ENCODE measurements around the gene GOLGA3. TPM values are rescaled to one million over a fixed set of nuclear protein-coding genes. Genes with fewer than 3 reads are reported as not detected.
A peak's percentile ranks its signal among the peaks of the same experiment; 100 is the strongest.

The GOLGA3 gene
- total RNA-seq, 1 experiment from 2014 or later = 44.4 TPM

DNA sequence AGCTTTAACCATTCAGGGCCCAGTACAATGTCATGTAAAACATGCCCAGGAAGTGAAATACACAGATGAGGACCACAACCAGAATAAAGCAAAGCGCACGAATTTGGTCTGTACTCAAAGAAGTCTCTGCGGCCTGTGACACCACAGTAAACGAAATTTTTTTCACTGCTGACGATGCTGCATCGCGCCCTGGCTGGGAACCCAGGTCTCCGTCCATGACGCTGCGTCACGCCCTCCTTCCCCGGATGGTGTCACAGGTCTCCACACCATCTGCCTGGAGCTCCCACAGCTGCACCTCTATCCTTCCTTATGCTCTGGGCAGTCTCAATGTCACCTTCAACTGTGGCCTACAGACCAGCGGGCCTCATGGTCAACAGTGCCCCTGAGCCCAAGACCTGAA lies 84.8 kb downstream of the GOLGA3 start:
- in situ Hi-C loops (cut with HindIII; ENCODE audit: low pct_unique_long_range_greater_than_20kb, low sequenced_read_pairs) = no loop called here
- DNase-seq (ENCODE audit: low read depth, low spot score) = no peak

DNA sequence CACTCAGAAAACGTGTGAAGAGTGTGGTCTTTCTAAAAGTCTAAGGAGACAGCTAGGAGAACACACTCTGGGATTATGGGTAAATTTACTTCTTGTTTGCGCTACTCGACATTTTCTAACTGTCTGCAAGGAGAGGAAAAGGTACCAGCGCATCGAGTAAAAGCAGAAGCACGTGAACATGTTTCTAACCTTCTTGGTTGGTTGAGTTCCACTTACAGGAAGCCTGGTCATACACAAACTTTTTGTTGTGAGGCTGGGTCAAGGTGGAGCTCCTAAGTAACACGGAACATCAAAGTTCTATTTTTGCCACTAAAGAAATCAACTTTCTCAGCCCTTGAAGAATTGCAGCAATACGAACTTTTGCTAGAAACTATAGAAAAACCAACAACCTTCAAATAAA lies 87.0 kb downstream of the GOLGA3 start:
- in situ Hi-C loops (cut with HindIII; ENCODE audit: low pct_unique_long_range_greater_than_20kb, low sequenced_read_pairs) = no loop called here
- DNase-seq (ENCODE audit: low read depth, low spot score) = no peak

DNA sequence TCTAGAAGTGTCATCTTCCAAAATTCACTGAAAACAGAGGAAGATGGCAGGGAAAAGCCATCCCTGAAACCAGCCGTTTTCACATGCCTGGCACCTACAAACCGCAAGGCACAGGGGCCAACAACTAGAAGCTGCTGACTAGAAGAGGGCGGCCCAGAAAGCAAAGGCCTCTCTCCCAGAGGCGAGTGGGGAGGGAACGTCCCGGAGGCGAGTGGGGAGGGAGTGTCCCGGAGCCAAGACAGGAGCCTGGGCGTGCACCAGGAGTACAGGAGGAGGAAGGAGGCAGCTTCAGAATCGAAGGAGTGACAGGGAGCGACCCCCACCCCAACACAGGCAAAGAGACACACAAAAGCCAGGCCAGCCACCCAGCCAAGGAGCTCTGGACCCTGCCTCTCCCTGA lies 88.0 kb downstream of the GOLGA3 start:
- in situ Hi-C loops (cut with HindIII; ENCODE audit: low pct_unique_long_range_greater_than_20kb, low sequenced_read_pairs) = no loop called here
- no peak for DNase-seq (ENCODE audit: low read depth, low spot score)

DNA sequence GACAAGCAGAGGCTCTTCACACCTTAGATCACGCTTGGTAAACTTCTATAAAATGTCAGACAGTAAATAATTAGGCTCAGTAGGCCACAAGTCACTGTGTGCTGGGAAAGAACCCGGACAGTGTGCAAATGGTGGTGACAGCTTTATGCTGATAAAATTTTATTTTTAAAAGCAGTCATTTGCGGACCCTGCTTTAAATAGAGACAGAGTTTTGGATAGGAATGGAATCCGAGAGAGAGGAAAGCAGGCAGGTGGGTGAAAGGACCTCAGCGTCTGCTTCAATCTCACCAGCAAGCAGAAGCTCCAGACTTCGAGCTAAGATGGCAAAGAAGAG lies 88.4 kb downstream of the GOLGA3 start:
- DNase-seq (ENCODE audit: low read depth, low spot score) = no peak
- in situ Hi-C loops (cut with HindIII; ENCODE audit: low pct_unique_long_range_greater_than_20kb, low sequenced_read_pairs) = no loop called here

DNA sequence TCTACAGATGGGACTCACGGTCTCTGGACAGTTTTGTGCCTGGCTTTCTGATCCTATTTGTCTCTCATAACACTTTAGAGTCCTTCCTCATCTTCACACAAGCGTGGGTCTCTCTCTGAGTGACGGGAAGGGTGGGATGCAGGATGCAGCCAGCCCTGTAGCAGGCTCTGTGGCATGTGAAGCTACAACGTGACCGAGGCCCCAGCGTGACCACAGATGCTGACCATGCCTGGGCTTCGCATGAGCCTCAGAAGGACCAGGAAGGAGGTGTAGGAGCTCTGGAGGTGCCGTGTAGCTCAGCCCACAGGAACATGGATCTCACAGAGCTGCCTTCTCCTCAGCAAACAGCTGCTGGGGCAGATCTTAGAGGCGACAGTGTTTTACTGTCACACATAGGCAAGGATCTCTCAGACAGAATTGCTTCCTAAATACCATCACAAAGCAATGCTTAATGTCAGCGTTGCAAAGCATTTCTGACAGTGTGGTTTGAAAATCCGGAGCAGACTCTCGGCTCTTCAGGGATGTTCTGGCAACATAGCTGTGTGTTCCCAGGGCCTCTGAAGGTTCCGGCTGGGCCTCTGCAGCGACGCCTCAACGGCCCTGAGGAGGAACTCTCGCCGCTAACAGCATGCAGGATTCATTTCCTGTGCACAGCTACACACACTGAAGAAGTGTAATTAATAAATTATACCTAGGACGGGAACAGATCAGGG lies 88.9 kb downstream of the GOLGA3 start:
- DNase-seq (ENCODE audit: low read depth, low spot score) = no peak
- in situ Hi-C loops (cut with HindIII; ENCODE audit: low pct_unique_long_range_greater_than_20kb, low sequenced_read_pairs) = no loop called here

DNA sequence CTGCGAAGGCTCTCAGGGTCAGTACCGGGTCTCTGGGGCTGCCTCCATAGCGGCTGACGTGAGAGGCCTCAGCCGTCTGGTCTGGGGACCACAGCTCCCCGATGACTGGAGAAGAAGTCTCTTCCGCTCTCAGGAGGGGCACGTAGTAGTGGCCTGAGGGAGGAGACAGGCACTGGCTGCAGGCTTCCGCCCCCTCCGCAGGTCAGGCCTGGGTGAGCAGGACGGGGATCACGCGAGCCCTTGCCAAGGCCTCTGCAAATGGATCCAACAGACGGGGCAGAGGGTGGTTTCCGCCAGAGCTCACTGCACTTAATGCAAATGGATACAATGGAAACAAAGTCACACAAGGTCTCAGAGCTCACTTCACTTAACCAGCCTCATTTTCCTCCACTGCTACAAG lies 91.8 kb downstream of the GOLGA3 start:
- no peak for DNase-seq (ENCODE audit: low read depth, low spot score)
- in situ Hi-C loops (cut with HindIII; ENCODE audit: low pct_unique_long_range_greater_than_20kb, low sequenced_read_pairs) = no loop called here

DNA sequence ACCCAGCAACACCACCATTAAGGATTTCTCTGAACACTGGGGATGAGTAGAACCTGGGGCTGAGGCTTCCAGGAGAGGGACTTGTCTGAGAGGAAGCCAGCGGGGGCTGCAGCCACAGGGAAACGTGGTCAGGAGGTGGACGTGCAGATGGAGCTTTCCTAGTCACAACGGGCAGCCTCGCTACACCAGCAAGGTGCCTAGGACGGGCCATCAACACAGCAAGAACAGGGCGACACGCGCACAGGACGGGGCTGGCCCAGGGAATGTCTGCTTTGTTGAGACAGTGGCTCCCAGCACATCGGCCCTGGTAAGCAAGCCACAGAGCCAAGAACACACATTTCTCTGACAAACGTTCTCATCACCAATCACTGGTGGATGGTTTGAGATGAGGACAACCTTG lies 92.3 kb downstream of the GOLGA3 start:
- no peak for DNase-seq (ENCODE audit: low read depth, low spot score)
- in situ Hi-C loops (cut with HindIII; ENCODE audit: low pct_unique_long_range_greater_than_20kb, low sequenced_read_pairs) = no loop called here

DNA sequence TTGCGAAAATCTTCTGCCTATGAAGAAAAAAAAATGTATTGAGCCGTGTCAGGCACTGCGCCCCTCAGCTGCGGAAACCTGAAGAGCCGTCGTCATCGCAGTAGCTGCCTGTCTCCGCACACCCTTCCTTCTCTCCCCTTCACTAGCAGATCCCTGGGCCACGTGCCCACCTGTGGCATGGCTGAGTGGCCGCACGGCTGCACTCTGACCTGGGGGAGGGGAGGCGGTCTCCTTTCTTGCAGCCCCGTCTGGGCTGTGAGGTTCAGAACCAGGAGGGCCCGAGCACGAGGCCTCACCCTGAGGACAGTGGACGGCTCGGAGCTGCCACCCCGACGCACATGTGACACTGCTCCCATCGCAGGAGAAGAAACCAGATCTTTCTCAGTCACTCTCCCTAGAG lies 93.2 kb downstream of the GOLGA3 start:
- in situ Hi-C loops (cut with HindIII; ENCODE audit: low pct_unique_long_range_greater_than_20kb, low sequenced_read_pairs) = no loop called here

DNA sequence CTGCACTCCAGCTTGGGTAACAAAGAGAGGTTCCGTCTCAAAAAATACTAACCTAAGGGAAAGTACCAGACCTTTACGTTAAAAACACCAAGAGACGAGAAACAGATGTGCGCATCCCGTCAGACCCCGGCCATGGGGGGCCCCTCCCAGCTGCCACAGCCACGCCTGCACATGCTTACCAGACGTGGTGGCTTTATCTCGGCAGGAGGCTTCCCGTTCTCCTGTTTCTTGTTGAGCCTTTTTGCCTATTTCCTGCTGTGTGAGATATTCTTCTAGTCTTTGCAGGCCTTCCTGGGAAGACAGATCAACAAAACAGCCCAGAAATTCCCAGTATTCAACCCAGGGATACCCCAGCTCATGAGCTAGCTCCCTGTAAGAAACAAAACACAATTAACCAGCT lies 94.5 kb downstream of the GOLGA3 start:
- no peak for DNase-seq (ENCODE audit: low read depth, low spot score)
- in situ Hi-C loops (cut with HindIII; ENCODE audit: low pct_unique_long_range_greater_than_20kb, low sequenced_read_pairs) = no loop called here

More for the DNA sequence above, 93.2 kb downstream of the GOLGA3 start:
- DNase-seq (ENCODE audit: low read depth, low spot score) = no peak

DNA sequence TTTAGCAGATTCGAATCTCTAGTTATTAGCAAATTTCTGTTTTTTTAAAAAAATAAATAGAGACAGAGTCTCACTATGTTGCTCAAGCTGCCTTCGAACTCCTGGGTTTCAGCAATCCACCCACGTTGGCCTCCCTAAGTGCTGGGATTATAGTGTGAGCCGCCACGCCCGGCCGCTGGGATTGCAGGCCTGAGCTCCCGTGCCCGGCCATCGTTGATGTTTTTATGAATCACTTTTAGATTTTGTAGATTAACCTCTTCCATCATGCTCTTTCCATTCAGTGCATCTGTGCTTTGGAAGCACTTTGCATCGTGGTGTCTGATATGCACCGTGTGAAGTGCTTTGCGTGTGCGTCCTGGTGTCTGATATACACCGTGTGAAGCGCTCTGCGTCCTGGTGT lies 97.1 kb downstream of the GOLGA3 start:
- DNase-seq (ENCODE audit: low read depth, low spot score) = no peak
- in situ Hi-C loops (cut with HindIII; ENCODE audit: low pct_unique_long_range_greater_than_20kb, low sequenced_read_pairs) = no loop called here

DNA sequence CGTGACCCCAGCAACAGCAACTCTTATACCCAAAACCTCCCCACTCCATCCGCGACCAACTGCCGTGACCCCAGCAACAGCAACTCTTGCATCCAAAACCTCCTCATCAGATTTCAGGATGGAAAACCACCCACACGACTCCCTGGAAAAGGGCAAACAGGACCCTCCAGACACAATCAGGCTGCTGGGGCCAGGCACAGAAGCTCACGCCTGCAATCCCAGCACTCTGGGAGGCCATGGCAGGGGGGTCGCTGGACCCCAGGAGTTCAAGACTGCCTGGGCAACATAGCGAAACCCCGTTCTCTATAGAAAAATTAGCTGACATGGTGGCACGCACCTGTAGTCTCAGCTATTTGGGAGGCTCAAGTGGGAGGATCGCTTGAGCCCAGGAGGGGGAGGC lies 98.3 kb downstream of the GOLGA3 start:
- DNase-seq (ENCODE audit: low read depth, low spot score) = no peak
- in situ Hi-C loops (cut with HindIII; ENCODE audit: low pct_unique_long_range_greater_than_20kb, low sequenced_read_pairs) = no loop called here

DNA sequence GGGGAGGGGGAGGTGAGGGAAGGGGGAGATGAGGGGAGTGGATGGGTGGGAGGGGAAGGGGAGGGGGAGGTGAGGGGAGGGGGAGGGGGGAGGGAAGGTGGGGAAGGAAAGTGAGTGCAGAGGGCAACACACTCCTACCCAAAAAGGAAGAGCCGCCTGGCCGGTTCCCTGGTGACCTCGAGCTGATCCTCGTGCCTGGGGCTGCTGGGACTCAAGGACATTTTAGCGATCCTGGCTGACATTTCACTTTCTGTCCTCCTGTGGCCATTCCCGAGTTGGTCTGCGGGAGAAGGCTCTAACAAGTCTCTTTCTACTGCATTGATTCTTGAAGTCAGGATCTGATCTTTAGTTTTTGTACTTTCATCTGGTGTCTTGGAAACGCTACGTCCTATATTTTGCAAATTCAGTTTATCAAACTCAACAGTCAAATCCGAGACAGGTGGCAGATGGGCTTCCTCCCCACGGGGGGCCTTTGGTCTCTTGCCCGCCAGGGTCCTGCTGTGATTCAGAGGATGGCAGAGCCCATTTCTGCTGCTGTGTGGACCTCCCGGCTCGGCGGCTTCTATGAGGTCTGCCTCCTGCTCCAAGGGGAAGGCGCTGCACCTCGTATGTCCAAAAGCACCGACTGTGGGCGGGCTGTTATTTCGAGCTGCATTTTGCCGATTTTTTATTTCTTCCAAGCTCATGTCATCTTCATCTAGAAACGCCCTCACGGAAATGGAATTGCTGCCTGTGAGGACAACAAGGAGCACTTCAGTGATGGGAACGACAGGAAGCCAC lies 98.9 kb downstream of the GOLGA3 start:
- DNase-seq (ENCODE audit: low read depth, low spot score) = peak; percentile 13
- in situ Hi-C loops (cut with HindIII; ENCODE audit: low pct_unique_long_range_greater_than_20kb, low sequenced_read_pairs) = no loop called here

DNA sequence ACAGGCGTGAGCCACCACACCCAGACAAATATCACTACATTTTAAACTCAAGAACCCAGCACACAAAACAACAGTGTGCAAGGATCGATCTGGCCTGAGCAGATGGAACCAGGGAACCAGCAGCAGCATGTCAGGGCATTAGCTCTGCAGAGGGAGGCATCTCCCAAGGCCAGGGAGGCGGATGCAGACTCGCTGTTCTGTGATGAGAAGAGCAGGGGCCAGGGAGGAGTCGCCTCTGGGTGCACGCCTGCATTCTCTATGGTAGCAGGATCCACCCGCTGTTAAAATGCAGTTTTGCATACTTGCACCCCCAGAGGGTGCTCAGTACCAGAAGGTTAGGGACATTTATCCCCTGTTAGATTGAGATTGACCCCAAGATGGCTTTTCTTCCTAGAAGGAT lies 100.2 kb downstream of the GOLGA3 start:
- no peak for DNase-seq (ENCODE audit: low read depth, low spot score)
- in situ Hi-C loops (cut with HindIII; ENCODE audit: low pct_unique_long_range_greater_than_20kb, low sequenced_read_pairs) = no loop called here

DNA sequence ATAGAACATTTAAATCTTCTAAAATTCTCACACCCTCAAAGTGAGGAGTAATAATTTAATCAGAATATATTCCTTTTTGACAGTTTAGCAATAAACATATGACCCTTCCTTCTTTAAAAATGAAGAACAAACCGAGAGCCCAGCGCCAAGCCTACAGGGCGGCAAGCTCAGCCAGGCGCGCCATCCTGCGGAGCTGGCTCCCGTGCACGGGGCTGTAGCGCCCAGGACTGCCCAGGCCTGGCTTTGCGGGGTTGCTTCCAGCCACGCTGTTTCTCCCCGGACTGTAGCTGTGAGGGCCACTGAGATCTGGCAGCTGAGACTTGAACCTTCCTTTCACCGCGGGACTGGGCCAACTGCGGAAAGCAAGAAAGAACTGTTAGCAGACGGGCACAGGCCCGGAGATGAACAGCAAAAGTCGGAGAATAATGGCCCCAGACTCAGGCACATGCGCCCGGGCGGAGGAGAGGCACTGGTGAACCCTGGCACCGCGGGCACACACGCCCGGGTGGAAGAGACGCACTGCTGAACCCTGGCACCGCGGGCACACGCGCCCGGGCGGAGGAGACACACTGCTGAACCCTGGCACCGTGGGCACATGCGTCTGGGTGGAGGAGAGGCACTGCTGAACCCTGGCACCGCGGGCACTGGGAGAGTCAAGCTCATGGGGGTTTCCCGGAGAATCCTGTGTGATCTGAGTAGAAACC lies 101.4 kb downstream of the GOLGA3 start:
- DNase-seq (ENCODE audit: low read depth, low spot score) = no peak
- in situ Hi-C loops (cut with HindIII; ENCODE audit: low pct_unique_long_range_greater_than_20kb, low sequenced_read_pairs) = no loop called here

DNA sequence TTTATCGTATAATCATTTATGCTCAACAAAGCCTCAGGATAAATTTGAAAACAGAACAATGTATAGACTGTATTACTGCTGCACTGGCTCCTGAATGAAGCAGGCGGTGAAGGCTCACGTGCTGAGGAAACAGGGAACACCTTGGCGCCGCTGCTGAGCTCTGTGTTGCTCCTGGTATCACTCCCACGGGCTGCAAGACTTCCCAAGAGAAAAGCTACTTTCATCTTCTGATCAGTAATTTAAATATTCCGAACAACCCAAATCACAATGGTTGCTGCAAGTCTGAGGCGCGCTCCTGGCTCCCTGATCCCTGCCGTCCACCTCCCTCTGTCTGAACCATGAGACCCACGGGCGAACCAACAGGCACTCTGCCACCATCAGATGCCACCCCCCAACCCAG lies 102.3 kb downstream of the GOLGA3 start:
- in situ Hi-C loops (cut with HindIII; ENCODE audit: low pct_unique_long_range_greater_than_20kb, low sequenced_read_pairs) = no loop called here
- no peak for DNase-seq (ENCODE audit: low read depth, low spot score)

DNA sequence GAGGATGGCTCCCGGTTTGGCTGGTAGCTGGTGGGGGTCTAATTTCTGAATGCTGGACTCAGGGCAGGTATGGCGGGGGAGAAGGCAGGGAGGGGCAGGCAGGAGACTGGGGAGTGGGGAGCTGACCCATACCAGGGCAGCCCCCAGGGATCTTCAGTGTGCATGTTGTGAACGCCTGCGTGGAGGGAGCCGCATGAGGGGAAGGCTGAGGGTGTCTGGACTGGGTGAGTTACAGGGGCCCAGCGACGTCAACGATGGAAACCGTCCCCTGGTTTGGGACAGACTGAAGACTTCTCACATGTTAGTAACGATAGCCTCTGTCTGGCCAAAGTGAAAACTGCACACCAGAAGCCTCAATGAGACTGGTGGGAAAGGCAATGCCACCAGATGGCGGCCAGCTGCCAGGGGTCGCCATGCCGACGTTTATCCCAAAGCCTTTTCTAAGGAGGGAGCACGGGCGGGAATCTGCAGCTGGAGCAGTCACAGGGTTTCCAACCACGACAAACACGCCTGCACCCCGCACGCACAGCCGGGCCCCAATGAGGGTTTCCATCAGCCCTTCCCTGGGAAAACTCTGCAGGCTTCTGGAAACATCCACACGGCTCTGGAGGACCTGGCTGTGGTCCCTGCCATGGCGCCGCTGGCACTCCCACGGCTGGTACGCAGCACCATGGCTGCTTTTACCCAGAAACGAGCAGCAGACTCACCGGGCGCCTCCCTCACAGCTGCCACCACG lies 104.0 kb downstream of the GOLGA3 start:
- DNase-seq (ENCODE audit: low read depth, low spot score) = no peak
- in situ Hi-C loops (cut with HindIII; ENCODE audit: low pct_unique_long_range_greater_than_20kb, low sequenced_read_pairs) = no loop called here

DNA sequence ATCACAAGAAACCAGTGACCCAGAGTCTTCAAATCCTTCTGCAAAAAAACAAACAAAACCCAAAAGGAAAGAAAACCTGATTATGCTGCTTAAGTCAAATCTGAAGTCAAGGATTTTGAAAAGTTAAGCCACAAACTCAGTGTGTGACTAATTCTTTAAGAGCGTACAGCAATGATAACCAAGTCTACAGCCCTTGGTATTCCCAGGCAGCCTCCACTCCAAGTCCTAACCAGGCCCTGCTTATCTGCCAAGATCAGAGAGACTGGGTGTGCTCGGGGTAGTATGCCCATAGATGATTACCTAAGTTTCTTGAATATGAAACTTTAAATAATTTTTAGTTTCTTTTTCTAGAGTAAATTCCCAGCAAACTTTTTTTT lies 104.9 kb downstream of the GOLGA3 start:
- in situ Hi-C loops (cut with HindIII; ENCODE audit: low pct_unique_long_range_greater_than_20kb, low sequenced_read_pairs) = no loop called here
- no peak for DNase-seq (ENCODE audit: low read depth, low spot score)

DNA sequence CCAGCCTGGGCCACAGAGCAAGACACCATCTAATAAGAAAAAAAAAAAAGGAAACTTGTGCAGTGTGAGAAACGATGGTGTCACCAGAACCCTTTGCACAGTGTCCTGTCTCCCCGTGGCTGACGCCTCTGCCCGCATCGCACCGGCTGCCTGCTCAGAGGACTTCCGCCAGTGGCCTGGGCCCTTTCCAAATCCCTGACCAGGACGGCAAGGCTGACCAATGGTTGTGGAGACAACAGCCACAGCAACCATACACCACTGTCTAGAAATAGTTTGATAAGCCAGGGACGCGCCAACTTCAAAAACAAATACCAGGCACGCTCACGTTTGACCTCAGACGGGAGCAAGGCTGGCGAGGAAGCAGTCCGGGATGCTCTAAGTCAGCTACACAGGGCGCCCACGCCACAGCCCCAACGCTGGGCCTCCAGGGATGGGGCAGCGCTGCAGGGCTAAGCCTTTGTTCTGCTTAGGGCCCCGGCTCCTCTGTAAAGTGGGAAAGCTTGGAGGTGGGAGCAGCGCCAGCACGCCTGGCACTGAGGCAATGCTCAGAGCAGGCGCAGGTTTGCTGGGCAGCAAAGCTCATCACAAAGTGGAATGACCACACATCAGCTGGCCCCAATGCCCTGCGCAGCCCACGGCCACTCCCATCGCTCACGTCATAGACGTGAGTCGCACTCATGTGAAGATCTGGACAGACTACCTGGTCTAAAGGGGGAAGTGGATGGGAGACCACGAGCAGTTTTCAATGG lies 105.5 kb downstream of the GOLGA3 start:
- in situ Hi-C loops (cut with HindIII; ENCODE audit: low pct_unique_long_range_greater_than_20kb, low sequenced_read_pairs) = no loop called here
- no peak for DNase-seq (ENCODE audit: low read depth, low spot score)

Data from SK-MEL-5 (cell line).